Kidney (tissue), 14 donors: ENCODE results near the gene F10. TPM values are rescaled to one million over a fixed set of nuclear protein-coding genes. Genes with fewer than 3 reads are reported as not detected.
"Not testable (repeated sequence)": the region's sequence is repeated elsewhere in the genome, so short reads cannot be mapped to it uniquely, and the experiment has no call there.

ENCODE experiments used
- DNase-seq, 5 donors: peaks; one replicate each; pipeline ENCODE4 v3.0.0-alpha.2; 2013 to 2020
- FAIRE-seq: peaks from 2 replicates; lab custom pipeline; 2012; peaks lifted over from hg19 to GRCh38; lab: Jason Lieb, UNC
- H3K27ac ChIP-seq, 2 donors: one replicate each; pipeline ENCODE4 v1.7.0; 2013; ENCODE audit warnings: low read depth in 2 of 2, low read length in 2 of 2, inconsistent platforms in 1 of 2
- H3K27me3 ChIP-seq: one replicate; pipeline ENCODE4 v1.7.1; 2013; ENCODE audit warnings: low read length, inconsistent platforms; ENCODE audit not compliant: control insufficient read depth, insufficient read depth
- H3K36me3 ChIP-seq, 3 donors: one replicate each; pipeline versions ENCODE4 v1.7.0 to v1.7.1; 2013; ENCODE audit warnings: low read length in 3 of 3, control low read depth in 1 of 3, inconsistent platforms in 1 of 3; ENCODE audit not compliant: insufficient read depth in 3 of 3, control insufficient read depth in 2 of 3
- H3K4me1 ChIP-seq, 3 donors: one replicate each; pipeline versions ENCODE4 v1.7.0 to v1.7.1; 2013; ENCODE audit warnings: low read length in 3 of 3, inconsistent platforms in 1 of 3, low read depth in 1 of 3; ENCODE audit not compliant: control insufficient read depth in 2 of 3, insufficient read depth in 2 of 3
- H3K4me3 ChIP-seq, 3 donors: one replicate each; pipeline versions ENCODE4 v1.7.0 to v1.8.1; 2013; ENCODE audit warnings: low read length in 3 of 3, control low read depth in 1 of 3, inconsistent platforms in 1 of 3
- H3K9ac ChIP-seq, 3 donors: one replicate each; pipeline versions ENCODE4 v1.7.0 to v1.7.1; 2013; ENCODE audit warnings: low read length in 3 of 3, control low read depth in 1 of 3, inconsistent platforms in 1 of 3
- H3K9me3 ChIP-seq, 3 donors: one replicate each; pipeline versions ENCODE4 v1.7.0 to v1.7.1; 2013; ENCODE audit warnings: low read length in 3 of 3, control low read depth in 1 of 3, inconsistent platforms in 1 of 3; ENCODE audit not compliant: control insufficient read depth in 2 of 3, insufficient read depth in 1 of 3
- intact Hi-C: fragments of 100-400 bp; cut with DNase I; formaldehyde crosslinking; loops from one replicate; pipeline ENCODE4 v1.11.1; 2022
- polyA plus RNA-seq: library from polyadenylated mRNA; stranded (reverse); fragments of 350-450 nt; fragmentation: Illumina TruSeq; extraction: RNeasy Lipid Tissue Mini Kit (QIAGEN cat#74804); gene quantifications from one replicate; pipeline ENCODE4 v1.2.3, GENCODE V29; 2014; ENCODE audit warnings: low read depth, low replicate concordance; ENCODE audit not compliant: insufficient read depth
- total RNA-seq: library from RNA; stranded (reverse); fragmentation: NEBNext Ultra II Directional; extraction: Animal tissue kit (Norgen Biotek cat#: 25700); gene quantifications from one replicate; pipeline ENCODE4 v1.2.1, GENCODE V29; 2021
- TF ChIP-seq, protein P1 (sequence below): IDR thresholded peaks from 3 replicates; pipeline ENCODE4 v1.5.1; 2012; ENCODE audit warnings: mild to moderate bottlenecking, moderate library complexity, borderline replicate concordance; ENCODE audit not compliant: insufficient read depth; ENCODE audit errors: extremely low read depth
- donor health status: control.
- donor health status: control.
- donor health status: control.
- donor health status: control.
- donor health status: control.
- donor health status: DM: yes; HTN: yes; CAD: no.
- donor health status: Normal renal cell carcinoma (clear cell type).

F10 gene
- total and polyA plus RNA-seq, 2 donors from 2014 or later = 5.1 to 6.8 TPM

DNA sequence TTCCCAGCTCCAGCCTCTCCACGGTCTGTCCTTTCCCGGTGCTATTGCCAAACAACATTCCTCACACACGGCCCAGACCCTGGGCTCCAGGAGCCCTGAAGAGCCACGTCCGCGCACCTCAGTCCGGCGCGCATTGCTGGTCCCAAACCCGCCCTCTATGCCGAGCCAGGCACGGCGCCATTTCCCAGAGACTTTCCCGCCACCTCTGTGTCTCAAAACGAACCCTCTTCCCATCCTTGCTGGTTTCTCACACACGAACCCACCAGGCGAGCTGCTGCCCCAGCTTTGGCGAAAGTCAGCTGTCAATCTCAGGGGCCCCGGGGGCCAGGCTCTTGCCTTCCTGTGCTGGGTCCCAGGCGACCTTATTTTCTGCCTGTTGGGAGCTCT is 45.0 kb upstream of the F10 start:
- TF ChIP-seq, protein P1, sequence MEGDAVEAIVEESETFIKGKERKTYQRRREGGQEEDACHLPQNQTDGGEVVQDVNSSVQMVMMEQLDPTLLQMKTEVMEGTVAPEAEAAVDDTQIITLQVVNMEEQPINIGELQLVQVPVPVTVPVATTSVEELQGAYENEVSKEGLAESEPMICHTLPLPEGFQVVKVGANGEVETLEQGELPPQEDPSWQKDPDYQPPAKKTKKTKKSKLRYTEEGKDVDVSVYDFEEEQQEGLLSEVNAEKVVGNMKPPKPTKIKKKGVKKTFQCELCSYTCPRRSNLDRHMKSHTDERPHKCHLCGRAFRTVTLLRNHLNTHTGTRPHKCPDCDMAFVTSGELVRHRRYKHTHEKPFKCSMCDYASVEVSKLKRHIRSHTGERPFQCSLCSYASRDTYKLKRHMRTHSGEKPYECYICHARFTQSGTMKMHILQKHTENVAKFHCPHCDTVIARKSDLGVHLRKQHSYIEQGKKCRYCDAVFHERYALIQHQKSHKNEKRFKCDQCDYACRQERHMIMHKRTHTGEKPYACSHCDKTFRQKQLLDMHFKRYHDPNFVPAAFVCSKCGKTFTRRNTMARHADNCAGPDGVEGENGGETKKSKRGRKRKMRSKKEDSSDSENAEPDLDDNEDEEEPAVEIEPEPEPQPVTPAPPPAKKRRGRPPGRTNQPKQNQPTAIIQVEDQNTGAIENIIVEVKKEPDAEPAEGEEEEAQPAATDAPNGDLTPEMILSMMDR = no peak
- no peaks in the 10 kb centered on the region for H3K27me3 ChIP-seq
- H3K9me3 ChIP-seq = no peaks in the 10 kb centered on the region
- FAIRE-seq = no peak
- peak in 1 of 5 donors; percentile 43 for DNase-seq
- peaks cover 0 to 2% (median 0%) of the 10 kb centered on the region in 3 donors for H3K4me1 ChIP-seq
- intact Hi-C loops = no loop called here
- H3K27ac ChIP-seq = no peak overlapping the region
- no peak overlapping the region for H3K4me3 ChIP-seq
- no peak overlapping the region for H3K9ac ChIP-seq
- H3K36me3 ChIP-seq = peaks cover 0 to 8% (median 5%) of the 10 kb centered on the region in 3 donors

DNA sequence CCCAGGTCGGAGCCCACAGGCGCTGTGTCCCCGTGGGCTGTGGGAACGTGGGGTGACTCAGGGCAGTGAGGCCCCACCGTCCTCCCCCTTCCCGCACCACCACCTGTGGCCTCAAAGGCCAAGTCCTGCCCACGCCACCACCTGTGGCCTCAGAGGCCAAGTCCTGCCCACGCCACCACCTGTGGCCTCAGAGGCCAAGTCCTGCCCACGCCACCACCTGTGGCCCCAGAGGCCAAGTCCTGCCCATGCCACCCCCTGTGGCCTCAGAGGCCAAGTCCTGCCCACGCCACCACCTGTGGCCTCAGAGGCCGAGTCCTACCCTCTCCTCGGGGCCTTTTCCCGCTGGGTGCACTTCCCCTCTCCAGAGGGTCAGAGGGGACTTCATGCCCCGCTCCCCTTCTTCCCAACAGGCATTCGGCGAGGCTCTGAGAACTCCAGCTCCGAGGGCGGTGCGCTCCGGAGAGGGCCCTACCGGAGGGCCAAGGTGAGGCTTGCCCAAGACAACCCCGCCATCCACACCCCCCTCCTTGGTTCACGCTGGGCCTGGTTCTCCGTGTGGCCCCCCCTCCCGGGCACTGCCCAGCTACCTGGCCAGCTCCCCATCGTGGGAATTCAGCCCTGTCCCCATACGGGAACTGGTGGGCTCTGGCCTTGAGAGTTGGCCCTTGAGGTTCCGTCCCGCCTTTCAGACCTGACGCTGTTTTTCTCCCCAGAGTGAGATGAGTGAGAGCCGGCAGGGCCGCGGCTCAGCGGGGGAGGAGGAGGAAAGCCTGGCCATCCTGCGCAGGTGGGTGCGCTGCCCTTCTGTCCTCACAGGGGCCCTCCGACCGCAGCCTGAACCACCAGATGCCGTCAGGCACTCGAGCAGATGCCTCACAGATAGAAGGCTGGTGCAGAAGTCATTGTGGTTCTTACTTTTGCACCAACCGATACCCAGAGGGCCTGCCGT is 44.4 kb upstream of the F10 start:
- FAIRE-seq = no peak
- Histone ChIP-seq H3K9me3 (no peaks in the 10 kb centered on the region), H3K4me3 (no peak overlapping the region), H3K27me3 (no peaks in the 10 kb centered on the region), H3K27ac (no peak overlapping the region), H3K4me1 (peaks cover 0 to 2% (median 0%) of the 10 kb centered on the region in 3 donors), H3K36me3 (peaks cover 0 to 8% (median 5%) of the 10 kb centered on the region in 3 donors), H3K9ac (no peak overlapping the region)
- intact Hi-C loops = no loop called here
- peak in 1 of 5 donors; percentile 74 for DNase-seq
- TF ChIP-seq, protein P1 = no peak

DNA sequence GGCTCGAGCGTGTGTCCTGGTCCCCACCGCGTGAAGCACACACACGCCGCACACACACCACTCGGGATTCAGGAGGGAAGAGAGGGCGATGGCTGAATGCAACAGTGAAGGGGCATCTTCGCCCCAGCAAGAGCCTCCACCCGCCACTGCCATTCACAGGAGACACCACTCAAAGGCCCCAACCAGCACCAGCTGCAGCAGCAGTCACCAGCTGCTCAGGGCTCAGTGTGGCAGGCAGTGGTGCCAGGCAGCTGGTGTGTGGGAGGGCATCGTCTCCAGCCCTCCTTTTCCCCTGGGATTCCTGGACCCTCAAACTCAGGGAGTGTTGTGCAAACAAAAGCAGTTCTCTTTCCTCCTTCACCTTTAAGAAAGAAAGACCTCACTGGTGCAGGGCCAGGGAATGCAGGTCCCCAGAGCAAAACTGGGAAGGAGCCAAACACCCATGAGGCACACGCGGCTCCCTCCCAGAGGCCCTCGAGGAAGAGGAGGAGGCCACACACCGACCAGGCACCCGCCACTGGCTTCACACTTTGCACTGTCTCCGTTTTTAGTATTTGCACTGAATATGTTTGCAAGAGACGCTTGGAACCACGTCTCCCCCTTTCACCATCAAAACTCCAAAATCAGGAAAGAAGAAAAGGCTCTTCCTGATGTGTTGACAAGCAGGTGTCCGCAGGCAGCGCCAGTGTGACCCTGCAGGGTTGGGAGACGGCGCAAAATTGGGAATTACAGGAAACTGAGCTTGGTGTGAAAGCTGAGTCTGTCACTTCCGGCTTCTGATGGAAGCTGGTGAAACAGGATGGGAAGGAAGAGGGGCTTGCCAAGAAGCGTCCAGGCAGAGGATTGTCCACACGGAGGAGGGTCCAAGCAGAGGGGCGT is 43.5 kb upstream of the F10 start:
- intact Hi-C loops = no loop called here
- no peak overlapping the region for H3K27ac ChIP-seq
- H3K36me3 ChIP-seq = peaks cover 0 to 8% (median 5%) of the 10 kb centered on the region in 3 donors
- peaks cover 0 to 2% (median 0%) of the 10 kb centered on the region in 3 donors for H3K4me1 ChIP-seq
- H3K9me3 ChIP-seq = no peaks in the 10 kb centered on the region
- TF ChIP-seq, protein P1 = no peak
- no peak for FAIRE-seq
- no peaks in the 10 kb centered on the region for H3K27me3 ChIP-seq
- no peak overlapping the region for H3K4me3 ChIP-seq
- no peak overlapping the region for H3K9ac ChIP-seq
- DNase-seq = peak in 4 of 5 donors; percentile 31 to 65 (median 50)

DNA sequence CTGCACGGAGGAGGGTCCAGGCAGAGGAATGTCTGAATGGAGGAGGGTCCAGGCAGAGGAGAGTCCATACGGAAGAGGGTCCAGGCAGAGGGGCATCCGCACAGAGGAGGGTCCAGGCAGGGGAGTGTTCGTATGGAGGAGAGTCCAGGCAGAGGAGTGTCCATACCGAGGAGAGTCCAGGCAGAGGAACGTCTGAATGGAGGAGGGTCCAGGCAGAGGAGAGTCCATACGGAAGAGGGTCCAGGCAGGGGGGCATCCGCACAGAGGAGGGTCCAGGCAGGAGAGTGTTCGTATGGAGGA is 42.9 kb upstream of the F10 start:
- H3K27ac ChIP-seq, FAIRE-seq, H3K36me3 ChIP-seq, H3K27me3 ChIP-seq, H3K9ac ChIP-seq, H3K9me3 ChIP-seq, H3K4me1 ChIP-seq, H3K4me3 ChIP-seq, intact Hi-C loops: not testable (repeated sequence)
- peak in 1 of 5 donors; percentile 44 for DNase-seq
